Esophagus muscularis mucosa (tissue), 4 donors: ENCODE data around the gene ROMO1. TPM values are rescaled to one million over a fixed set of nuclear protein-coding genes. Genes with fewer than 3 reads are reported as not detected.
"Not testable (repeated sequence)": the region's sequence is repeated elsewhere in the genome, so short reads cannot be mapped to it uniquely, and the experiment has no call there.

Experiments
- DNase-seq: peaks from one replicate; pipeline ENCODE4 v3.0.0-alpha.2; 2017; ENCODE audit errors: extremely low spot score
- H3K27ac ChIP-seq, 4 donors: fragments of 200-600 bp; sonication (generic); replicated peaks in 1 of 4; 1 replicate in 3 of 4; 2 replicates in 1 of 4; pipeline ENCODE4 v1.5.1; 2016 to 2019; ENCODE audit warnings: mild to moderate bottlenecking in 1 of 4
- H3K27me3 ChIP-seq, 4 donors: fragments of 200-600 bp; sonication (generic); one replicate each; pipeline versions ENCODE4 v1.5.1 to v1.6.0; 2016 to 2019
- H3K36me3 ChIP-seq, 4 donors: fragments of 200-600 bp; sonication (generic); one replicate each; pipeline ENCODE4 v1.5.1; 2016 to 2019
- H3K4me1 ChIP-seq, 4 donors: fragments of 200-600 bp; sonication (generic); one replicate each; pipeline ENCODE4 v1.5.1; 2016 to 2019
- H3K4me3 ChIP-seq, 4 donors: fragments of 200-600 bp; sonication (generic); 1 replicate in 2 of 4; 2 replicates in 2 of 4; pipeline ENCODE4 v1.5.1; 2016 to 2019; ENCODE audit warnings: mild to moderate bottlenecking in 4 of 4, moderate library complexity in 1 of 4
- H3K9me3 ChIP-seq, 4 donors: fragments of 200-600 bp; sonication (generic); 1 replicate in 3 of 4; 2 replicates in 1 of 4; pipeline ENCODE4 v1.5.1; 2016 to 2019
- EP300 ChIP-seq: sonication (generic); formaldehyde crosslinking; IDR thresholded peaks from one replicate; pipeline ENCODE4 v1.6.1; 2017; ENCODE audit warnings: antibody characterized with exemption
- POLR2A ChIP-seq: fragments of 450-650 bp; IDR thresholded peaks from one replicate; pipeline ENCODE4 v1.6.1; 2017; ENCODE audit warnings: antibody characterized with exemption, moderate library complexity, mild to moderate bottlenecking, low read depth
- POLR2AphosphoS5 ChIP-seq, 2 donors: sonication (generic); formaldehyde crosslinking; IDR thresholded peaks; one replicate each; pipeline ENCODE4 v1.6.1; 2017; ENCODE audit warnings: antibody characterized with exemption in 2 of 2
- WGBS: methylation state at CpG from one replicate; pipeline ENCODE4 v1.1.5; 2018; 5-methylcytosine and 5-hydroxymethylcytosine counted together
- intact Hi-C: fragments of 100-400 bp; cut with DNase I; formaldehyde crosslinking; loops from one replicate; pipeline ENCODE4 v1.15.1; 2023
- total RNA-seq, 4 donors: library from RNA; depleted of rRNA; stranded (reverse); fragments of >200 nt; gene quantifications; one replicate each; pipeline versions ENCODE4 v1.1.0 to v1.2.1, GENCODE V29; 2016
- TF ChIP-seq, protein P1 (sequence below), 3 experiments: fragments of 200-600 bp in 2 of 3; fragments of 450-650 bp in 1 of 3; sonication (generic) in 2 of 3; IDR thresholded peaks; one replicate each; pipeline ENCODE4 v1.5.1; 2017 to 2019; ENCODE audit warnings: antibody characterized with exemption in 3 of 3, mild to moderate bottlenecking in 2 of 3, moderate library complexity in 1 of 3

Gene ROMO1
- total RNA-seq, 4 donors from 2014 or later = 159 to 360 (median 263) TPM

DNA sequence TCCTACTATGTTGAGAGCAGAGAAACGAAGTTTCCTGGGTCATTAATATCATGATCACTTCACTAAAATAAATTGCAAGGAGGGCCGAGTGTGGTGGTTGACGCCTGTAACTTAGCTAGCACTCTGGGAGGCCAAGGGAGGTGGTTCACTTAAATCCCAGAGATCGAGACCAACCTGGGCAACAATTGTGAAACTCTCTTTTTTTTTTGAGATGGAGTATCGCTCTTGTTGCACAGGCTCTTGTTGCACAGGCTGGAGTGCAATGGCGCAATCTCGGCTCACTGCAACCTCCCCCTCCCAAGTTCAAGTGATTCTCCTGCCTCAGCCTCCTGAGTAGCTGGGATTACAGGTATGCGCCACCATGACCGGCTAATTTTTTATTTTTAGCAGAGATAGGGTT is 13.9 kb downstream of the ROMO1 start:
- 84% methylated on average over 9 of the region's 9 CpGs for WGBS
- Histone ChIP-seq H3K36me3 (peaks cover 51 to 100% (median 91%) of the 10 kb centered on the region in 4 donors), H3K4me1 (peaks cover 20 to 67% (median 56%) of the 10 kb centered on the region in 4 donors)
- H3K9me3 ChIP-seq, intact Hi-C loops, H3K27me3 ChIP-seq, DNase-seq, H3K4me3 ChIP-seq, H3K27ac ChIP-seq: not testable (repeated sequence)
- TF ChIP-seq POLR2AphosphoS5 (IDR thresholded peaks at IDR 0.05) = peak in 1 of 2 donors; percentile 12

DNA sequence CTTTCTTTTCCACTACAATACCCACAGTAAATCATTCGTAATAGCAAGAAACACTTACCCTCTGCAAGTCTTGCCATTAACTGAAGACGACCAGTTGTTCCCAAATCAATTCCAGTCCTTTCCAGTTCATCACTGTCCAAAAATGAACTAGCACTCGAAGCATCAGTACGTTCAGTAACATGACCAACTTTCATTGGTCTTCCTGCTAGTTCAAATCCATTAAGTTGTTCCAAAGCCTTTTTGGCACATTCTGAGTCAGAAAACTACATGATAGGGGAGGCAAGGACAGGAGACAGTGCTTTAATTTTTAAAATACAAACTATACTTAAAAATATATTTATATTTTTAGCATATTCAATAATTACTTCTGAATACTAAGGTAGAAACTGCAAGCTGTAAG is 14.9 kb downstream of the ROMO1 start:
- H3K36me3 ChIP-seq = peaks cover 61 to 100% (median 96%) of the 10 kb centered on the region in 4 donors
- no peaks in the 10 kb centered on the region for H3K27me3 ChIP-seq
- intact Hi-C loops = no loop called here
- H3K4me1 ChIP-seq = peaks cover 19 to 71% (median 53%) of the 10 kb centered on the region in 4 donors
- no peak overlapping the region for H3K4me3 ChIP-seq
- H3K27ac ChIP-seq = no peak overlapping the region
- WGBS = 63% methylated on average over 4 of the region's 4 CpGs
- no peaks in the 10 kb centered on the region for H3K9me3 ChIP-seq
- DNase-seq = no peak
- TF ChIP-seq, protein P1, sequence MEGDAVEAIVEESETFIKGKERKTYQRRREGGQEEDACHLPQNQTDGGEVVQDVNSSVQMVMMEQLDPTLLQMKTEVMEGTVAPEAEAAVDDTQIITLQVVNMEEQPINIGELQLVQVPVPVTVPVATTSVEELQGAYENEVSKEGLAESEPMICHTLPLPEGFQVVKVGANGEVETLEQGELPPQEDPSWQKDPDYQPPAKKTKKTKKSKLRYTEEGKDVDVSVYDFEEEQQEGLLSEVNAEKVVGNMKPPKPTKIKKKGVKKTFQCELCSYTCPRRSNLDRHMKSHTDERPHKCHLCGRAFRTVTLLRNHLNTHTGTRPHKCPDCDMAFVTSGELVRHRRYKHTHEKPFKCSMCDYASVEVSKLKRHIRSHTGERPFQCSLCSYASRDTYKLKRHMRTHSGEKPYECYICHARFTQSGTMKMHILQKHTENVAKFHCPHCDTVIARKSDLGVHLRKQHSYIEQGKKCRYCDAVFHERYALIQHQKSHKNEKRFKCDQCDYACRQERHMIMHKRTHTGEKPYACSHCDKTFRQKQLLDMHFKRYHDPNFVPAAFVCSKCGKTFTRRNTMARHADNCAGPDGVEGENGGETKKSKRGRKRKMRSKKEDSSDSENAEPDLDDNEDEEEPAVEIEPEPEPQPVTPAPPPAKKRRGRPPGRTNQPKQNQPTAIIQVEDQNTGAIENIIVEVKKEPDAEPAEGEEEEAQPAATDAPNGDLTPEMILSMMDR (IDR thresholded peaks at IDR 0.05) = no peak
- TF ChIP-seq EP300 (no peak), POLR2AphosphoS5 (IDR thresholded peaks at IDR 0.05) (no peak), POLR2A (no peak)

DNA sequence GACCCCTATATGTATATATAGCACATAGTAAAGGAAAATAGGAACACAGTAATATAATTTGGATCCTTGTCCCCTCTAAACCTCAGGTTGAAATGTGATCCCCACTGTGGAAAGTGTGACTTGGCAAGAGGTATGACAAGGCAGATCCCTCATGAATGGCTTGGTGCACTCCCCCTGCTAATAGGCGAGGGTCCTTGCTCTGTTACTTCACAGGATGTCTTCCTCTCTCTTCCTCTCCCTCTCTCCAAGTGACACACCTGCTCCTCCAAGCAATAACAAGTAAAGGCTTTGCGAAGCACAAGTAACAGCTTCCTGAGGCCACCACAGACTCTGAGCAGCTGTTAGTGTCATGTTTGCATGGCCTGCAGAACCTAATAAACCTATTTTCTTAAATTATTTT is 16.4 kb downstream of the ROMO1 start:
- Histone ChIP-seq H3K36me3 (peaks cover 76 to 100% (median 99%) of the 10 kb centered on the region in 4 donors), H3K27ac (no peak overlapping the region), H3K4me3 (no peak overlapping the region), H3K4me1 (peaks cover 29 to 71% (median 43%) of the 10 kb centered on the region in 4 donors), H3K27me3 (no peaks in the 10 kb centered on the region), H3K9me3 (no peaks in the 10 kb centered on the region)
- WGBS = 93% methylated on average over 2 of the region's 2 CpGs
- TF ChIP-seq POLR2A = no peak
- TF ChIP-seq POLR2AphosphoS5 (IDR thresholded peaks at IDR 0.05) = no peak
- TF ChIP-seq, protein P1 (IDR thresholded peaks at IDR 0.05) = no peak
- no peak for TF ChIP-seq EP300
- intact Hi-C loops = no loop called here
- no peak for DNase-seq

DNA sequence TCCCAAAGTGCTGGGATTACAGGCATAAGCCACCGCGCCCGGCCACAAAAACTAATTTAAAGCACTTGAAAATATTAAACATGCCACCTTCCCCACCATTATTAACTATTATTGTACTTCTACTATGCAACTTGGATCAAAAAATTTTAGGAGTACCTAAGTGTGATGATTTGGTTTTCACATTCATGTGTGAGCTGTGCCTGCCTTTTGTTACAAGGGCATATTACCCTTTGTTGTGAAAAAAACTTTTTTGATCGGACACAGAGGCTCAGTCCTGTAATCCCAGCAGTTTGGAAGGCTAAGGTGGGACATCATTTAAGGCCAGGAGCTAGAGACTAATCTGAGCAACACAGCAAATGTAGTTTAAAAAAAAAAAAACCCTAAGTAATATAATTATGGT is 17.1 kb downstream of the ROMO1 start:
- H3K36me3 ChIP-seq = peaks cover 83 to 100% (median 100%) of the 10 kb centered on the region in 4 donors
- 90% methylated on average over 4 of the region's 4 CpGs for WGBS
- intact Hi-C loops = no loop called here

DNA sequence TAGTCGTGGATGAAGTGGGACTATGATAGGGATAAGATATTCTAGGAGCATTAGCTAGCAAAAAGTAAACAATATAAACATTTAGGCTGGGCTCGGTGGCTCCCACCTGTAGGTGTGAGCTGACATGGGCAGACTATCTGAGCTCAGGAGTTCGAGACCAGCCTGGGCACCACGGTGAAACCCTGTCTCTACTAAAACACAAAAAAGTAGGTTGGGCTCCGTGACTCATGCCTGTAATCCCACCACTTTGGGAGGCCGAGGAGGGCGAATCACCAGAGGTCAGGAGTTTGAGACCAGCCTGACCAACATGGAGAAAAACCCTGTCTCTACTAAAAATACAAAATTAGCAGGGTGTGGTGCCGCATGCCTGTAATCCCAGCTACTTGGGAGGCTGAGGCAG is 19.1 kb downstream of the ROMO1 start:
- H3K4me1 ChIP-seq = peaks cover 36 to 82% (median 40%) of the 10 kb centered on the region in 4 donors
- H3K27ac ChIP-seq, DNase-seq, intact Hi-C loops, H3K27me3 ChIP-seq, H3K9me3 ChIP-seq, H3K4me3 ChIP-seq: not testable (repeated sequence)
- H3K36me3 ChIP-seq = peaks cover 94 to 100% (median 98%) of the 10 kb centered on the region in 4 donors
- WGBS = 86% methylated on average over 8 of the region's 8 CpGs

More for the DNA sequence above, 17.1 kb downstream of the ROMO1 start:
- H3K9me3 ChIP-seq = no peaks in the 10 kb centered on the region
- no peak for DNase-seq
- no peak for TF ChIP-seq POLR2AphosphoS5 (IDR thresholded peaks at IDR 0.05)
- TF ChIP-seq POLR2A = no peak
- TF ChIP-seq, protein P1 (IDR thresholded peaks at IDR 0.05) = no peak
- TF ChIP-seq EP300 = no peak
- H3K4me1 ChIP-seq = peaks cover 27 to 71% (median 38%) of the 10 kb centered on the region in 4 donors
- no peak overlapping the region for H3K27ac ChIP-seq
- no peak overlapping the region for H3K4me3 ChIP-seq
- no peaks in the 10 kb centered on the region for H3K27me3 ChIP-seq
